SK-N-SH (cell line): ENCODE data around the gene PRSS56.

ENCODE experiments used
- CHD2 ChIP-seq: fragments of 150-350 bp; IDR thresholded peaks from 2 replicates; pipeline ENCODE4 v1.6.1; 2018; ENCODE audit warnings: low read length; ENCODE audit not compliant: partially characterized antibody
- GABPA ChIP-seq: IDR thresholded peaks from 2 replicates; pipeline ENCODE4 v1.4.0; 2012; ENCODE audit warnings: low read depth, mild to moderate bottlenecking
- JUND ChIP-seq: IDR thresholded peaks from 2 replicates; pipeline ENCODE4 v1.4.0; 2012
- NFIC ChIP-seq: IDR thresholded peaks from 2 replicates; pipeline ENCODE4 v1.4.0; 2012; ENCODE audit warnings: borderline replicate concordance
- POLR2AphosphoS5 ChIP-seq: IDR thresholded peaks from 2 replicates; pipeline ENCODE4 v1.6.1; 2012; ENCODE audit warnings: low read depth, low read length
- YY1 ChIP-seq: IDR thresholded peaks from 2 replicates; pipeline ENCODE4 v1.4.0; 2012; ENCODE audit warnings: low read depth, mild to moderate bottlenecking
- TF ChIP-seq, protein P1 (sequence below): fragments of 200-600 bp; sonication (generic); IDR thresholded peaks from 2 replicates; pipeline ENCODE4 v1.6.1; 2017; ENCODE audit warnings: antibody characterized with exemption, mild to moderate bottlenecking, moderate library complexity
- TF ChIP-seq, protein P2 (sequence below): IDR thresholded peaks from 2 replicates; pipeline ENCODE4; 2012

DNA sequence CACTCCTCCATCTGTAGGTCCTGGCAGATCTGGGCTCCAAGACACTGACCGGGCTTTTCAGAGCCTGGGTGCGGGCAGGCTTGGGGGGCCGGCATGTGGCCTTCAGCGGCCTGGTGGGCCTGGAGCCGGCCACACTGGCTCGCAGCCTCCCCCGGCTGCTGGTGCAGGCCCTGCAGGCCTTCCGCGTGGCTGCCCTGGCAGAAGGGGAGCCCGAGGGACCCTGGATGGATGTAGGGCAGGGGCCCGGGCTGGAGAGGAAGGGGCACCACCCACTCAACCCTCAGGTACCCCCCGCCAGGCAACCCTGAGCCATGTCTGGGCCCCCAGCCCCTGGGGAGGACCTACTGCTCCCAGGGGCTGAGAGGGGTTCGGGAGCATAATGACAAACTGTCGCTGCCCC is 5.0 kb downstream of the PRSS56 start:
- TF ChIP-seq NFIC (no peak), JUND (no peak), POLR2AphosphoS5 (no peak), GABPA (no peak), CHD2 (no peak), YY1 (no peak)
- TF ChIP-seq, protein P1, sequence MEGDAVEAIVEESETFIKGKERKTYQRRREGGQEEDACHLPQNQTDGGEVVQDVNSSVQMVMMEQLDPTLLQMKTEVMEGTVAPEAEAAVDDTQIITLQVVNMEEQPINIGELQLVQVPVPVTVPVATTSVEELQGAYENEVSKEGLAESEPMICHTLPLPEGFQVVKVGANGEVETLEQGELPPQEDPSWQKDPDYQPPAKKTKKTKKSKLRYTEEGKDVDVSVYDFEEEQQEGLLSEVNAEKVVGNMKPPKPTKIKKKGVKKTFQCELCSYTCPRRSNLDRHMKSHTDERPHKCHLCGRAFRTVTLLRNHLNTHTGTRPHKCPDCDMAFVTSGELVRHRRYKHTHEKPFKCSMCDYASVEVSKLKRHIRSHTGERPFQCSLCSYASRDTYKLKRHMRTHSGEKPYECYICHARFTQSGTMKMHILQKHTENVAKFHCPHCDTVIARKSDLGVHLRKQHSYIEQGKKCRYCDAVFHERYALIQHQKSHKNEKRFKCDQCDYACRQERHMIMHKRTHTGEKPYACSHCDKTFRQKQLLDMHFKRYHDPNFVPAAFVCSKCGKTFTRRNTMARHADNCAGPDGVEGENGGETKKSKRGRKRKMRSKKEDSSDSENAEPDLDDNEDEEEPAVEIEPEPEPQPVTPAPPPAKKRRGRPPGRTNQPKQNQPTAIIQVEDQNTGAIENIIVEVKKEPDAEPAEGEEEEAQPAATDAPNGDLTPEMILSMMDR = no peak
- TF ChIP-seq, protein P2, sequence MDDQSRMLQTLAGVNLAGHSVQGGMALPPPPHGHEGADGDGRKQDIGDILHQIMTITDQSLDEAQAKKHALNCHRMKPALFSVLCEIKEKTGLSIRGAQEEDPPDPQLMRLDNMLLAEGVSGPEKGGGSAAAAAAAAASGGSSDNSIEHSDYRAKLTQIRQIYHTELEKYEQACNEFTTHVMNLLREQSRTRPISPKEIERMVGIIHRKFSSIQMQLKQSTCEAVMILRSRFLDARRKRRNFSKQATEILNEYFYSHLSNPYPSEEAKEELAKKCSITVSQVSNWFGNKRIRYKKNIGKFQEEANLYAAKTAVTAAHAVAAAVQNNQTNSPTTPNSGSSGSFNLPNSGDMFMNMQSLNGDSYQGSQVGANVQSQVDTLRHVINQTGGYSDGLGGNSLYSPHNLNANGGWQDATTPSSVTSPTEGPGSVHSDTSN = no peak
